Measurements from ENCODE around the gene LY9. TPM values are rescaled to one million over a fixed set of nuclear protein-coding genes. Genes with fewer than 3 reads are reported as not detected.
A peak's percentile ranks its signal among the peaks of the same experiment; 100 is the strongest.

Gene LY9
- total and polyA plus RNA-seq, 12 donors, result 0.10 to 1.4 (median 0.34) TPM; not detected in 6

DNA sequence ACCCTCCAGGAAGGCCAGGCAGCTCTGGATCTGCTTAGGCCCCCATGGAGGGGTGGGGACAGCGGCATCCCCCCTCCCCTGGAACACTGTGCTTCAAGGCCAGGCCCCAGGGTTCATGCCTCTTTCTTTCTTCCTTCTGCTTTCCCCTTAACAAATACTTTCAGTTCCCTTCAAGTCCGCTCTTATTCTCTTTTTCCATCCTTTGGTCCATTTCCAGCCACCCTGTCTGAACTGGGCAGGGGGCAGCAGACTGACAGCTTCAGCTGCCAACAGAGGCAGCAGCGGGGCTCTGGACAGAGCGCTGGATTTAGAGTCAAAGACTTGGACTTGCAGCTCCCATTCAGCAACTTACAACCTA lies 67.8 kb downstream of the LY9 start:
- TF ChIP-seq, protein P1, sequence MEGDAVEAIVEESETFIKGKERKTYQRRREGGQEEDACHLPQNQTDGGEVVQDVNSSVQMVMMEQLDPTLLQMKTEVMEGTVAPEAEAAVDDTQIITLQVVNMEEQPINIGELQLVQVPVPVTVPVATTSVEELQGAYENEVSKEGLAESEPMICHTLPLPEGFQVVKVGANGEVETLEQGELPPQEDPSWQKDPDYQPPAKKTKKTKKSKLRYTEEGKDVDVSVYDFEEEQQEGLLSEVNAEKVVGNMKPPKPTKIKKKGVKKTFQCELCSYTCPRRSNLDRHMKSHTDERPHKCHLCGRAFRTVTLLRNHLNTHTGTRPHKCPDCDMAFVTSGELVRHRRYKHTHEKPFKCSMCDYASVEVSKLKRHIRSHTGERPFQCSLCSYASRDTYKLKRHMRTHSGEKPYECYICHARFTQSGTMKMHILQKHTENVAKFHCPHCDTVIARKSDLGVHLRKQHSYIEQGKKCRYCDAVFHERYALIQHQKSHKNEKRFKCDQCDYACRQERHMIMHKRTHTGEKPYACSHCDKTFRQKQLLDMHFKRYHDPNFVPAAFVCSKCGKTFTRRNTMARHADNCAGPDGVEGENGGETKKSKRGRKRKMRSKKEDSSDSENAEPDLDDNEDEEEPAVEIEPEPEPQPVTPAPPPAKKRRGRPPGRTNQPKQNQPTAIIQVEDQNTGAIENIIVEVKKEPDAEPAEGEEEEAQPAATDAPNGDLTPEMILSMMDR (IDR thresholded peaks at IDR 0.05), result no peak
- Histone ChIP-seq H3K4me3 (no peak overlapping the region), H3K27me3 (peaks cover 0 to 28% (median 12%) of the 10 kb centered on the region in 7 donors), H3K36me3 (no peaks in the 10 kb centered on the region), H3K9me3 (no peaks in the 10 kb centered on the region), H3K27ac (peak overlapping the region in 1 of 10 donors; percentile 85), H3K4me1 (peaks cover 0 to 59% (median 0%) of the 10 kb centered on the region in 9 donors)
- WGBS, 2 donors, result 81 to 85% methylated on average over 4 of the region's 4 CpGs
- intact Hi-C loops (cut with DNase I), result no loop called here
- DNase-seq (peak in 1 of 2 donors; percentile 21), ATAC-seq (peak in 7 of 8 donors; percentile 30 to 69 (median 34))

DNA sequence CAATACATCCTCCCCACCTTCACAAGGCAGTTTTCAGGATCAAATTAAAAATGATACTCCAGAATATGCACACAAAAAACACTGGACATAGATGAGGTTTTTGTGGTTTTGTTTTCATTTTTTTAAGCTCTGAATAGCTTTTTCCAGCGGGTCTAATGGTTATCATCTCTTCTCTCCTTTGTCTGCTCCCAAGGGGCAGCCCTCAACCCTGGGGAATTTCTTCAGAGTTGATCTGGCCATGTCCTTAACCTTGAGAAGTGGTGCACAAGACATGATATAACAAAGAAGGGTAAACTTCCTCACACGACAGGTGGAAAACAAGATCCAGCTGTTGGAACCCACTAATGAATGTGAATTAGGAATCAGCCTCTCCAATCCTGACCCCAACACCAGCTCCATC lies 68.2 kb downstream of the LY9 start:
- Histone ChIP-seq H3K4me1 (peaks cover 0 to 55% (median 0%) of the 10 kb centered on the region in 9 donors), H3K9me3 (no peaks in the 10 kb centered on the region), H3K36me3 (no peaks in the 10 kb centered on the region), H3K27me3 (peaks cover 0 to 26% (median 11%) of the 10 kb centered on the region in 7 donors), H3K4me3 (no peak overlapping the region), H3K27ac (peak overlapping the region in 1 of 10 donors; percentile 85)
- 66 to 68% methylated on average over 2 of the region's 2 CpGs for WGBS, 2 donors
- intact Hi-C loops (cut with DNase I), result no loop called here
- DNase-seq (no peak), ATAC-seq (no peak)
- TF ChIP-seq, protein P1 (IDR thresholded peaks at IDR 0.05), result no peak

DNA sequence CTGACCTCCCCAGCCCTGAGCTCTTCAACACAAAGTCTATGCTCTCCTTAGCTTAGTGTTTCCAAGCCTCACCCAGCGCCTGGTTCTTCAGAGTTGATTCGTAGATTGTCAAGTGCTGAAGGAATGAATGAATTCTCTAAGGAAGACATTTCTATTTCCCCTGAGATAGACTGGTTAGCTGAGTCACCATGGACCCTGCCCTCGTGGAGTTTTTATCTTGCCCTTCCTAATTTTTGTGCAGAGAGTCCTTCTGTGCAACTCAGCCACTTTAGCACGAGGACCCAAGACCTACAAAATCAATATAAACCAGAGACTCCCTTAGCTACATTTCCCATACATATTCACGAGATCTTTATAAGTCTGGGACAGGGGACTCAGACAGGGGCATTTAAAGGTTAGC lies 69.4 kb downstream of the LY9 start:
- TF ChIP-seq, protein P1 (IDR thresholded peaks at IDR 0.05), result no peak
- Histone ChIP-seq H3K9me3 (no peaks in the 10 kb centered on the region), H3K27me3 (peaks cover 0 to 26% (median 11%) of the 10 kb centered on the region in 7 donors), H3K4me1 (peaks cover 0 to 47% (median 0%) of the 10 kb centered on the region in 9 donors), H3K27ac (no peak overlapping the region), H3K4me3 (no peak overlapping the region), H3K36me3 (no peaks in the 10 kb centered on the region)
- ATAC-seq (no peak), DNase-seq (no peak)
- intact Hi-C loops (cut with DNase I), result no loop called here
- 78 to 84% methylated on average over 5 of the region's 5 CpGs for WGBS, 2 donors

DNA sequence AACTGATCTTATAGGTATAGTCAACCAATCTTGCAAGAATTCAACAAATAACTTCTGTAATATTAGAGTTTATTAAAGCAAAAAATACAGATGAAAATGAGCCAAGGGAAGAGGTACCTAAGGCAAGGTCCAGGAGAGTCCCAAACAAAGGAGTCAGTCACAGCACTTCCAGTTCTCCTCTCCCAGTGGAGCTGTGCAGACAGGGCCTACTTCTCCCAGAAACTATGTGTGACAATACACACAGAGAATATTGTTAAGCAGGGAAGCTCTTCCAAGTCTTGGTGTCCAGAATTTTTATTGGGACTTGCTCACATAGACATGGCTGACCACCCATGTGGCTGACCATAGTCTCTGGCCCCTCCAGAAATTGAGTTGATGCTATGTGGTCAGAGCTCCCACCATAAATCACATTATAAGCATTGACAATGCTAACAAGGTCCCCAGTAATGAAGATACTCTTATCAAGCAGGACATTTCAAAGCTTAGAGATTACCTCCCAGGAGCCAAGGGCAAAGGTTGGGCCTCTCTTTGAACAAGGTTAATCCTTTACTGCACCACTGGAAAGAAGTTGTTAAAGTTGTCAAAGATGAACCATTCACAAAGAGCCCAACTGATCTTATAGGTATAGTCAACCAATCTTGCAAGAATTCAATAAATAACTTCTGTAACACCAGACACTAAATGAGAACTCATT lies 70.2 kb downstream of the LY9 start:
- Histone ChIP-seq H3K36me3 (no peaks in the 10 kb centered on the region), H3K27me3 (peaks cover 0 to 25% (median 7%) of the 10 kb centered on the region in 7 donors), H3K9me3 (no peaks in the 10 kb centered on the region), H3K4me3 (no peak overlapping the region), H3K4me1 (peaks cover 0 to 40% (median 0%) of the 10 kb centered on the region in 9 donors), H3K27ac (no peak overlapping the region)
- intact Hi-C loops (cut with DNase I), result no loop called here
- no peak for DNase-seq
- no peak for ATAC-seq
- TF ChIP-seq, protein P1 (IDR thresholded peaks at IDR 0.05), result no peak

Data from heart right ventricle (tissue), 16 donors.